Anterior cingulate cortex (tissue), 58 donors: ENCODE data around the gene HIRA.
A peak's percentile ranks its signal among the peaks of the same experiment; 100 is the strongest.

Experiments
- DNase-seq, 58 donors: peaks; one replicate each; lab custom pipeline; 2025; lab: John Stamatoyannopoulos, UW

Gene HIRA

GRCh38 chr22:19431649-19432132 is at the start of gene HIRA:
TSS of gene HIRA (minus strand) at chr22:19431733. CDS start at chr22:19431476, 257 bp downstream.
- DNase-seq, result peak in 57 of 58 donors; percentile 48 to 91 (median 81)

- no peak for DNase-seq
Observed at GRCh38 chr22:19480789-19481188, 49.3 kb upstream of the HIRA start.

GRCh38 chr22:19480173-19480568 is 48.6 kb upstream of the HIRA start:
- DNase-seq, result peak in 2 of 58 donors; percentile 41 to 44

- DNase-seq, result peak; percentile 66 to 98 (median 95)
Observed at GRCh38 chr22:19479355-19480172, 48.0 kb upstream of the HIRA start, which contains the start of gene CDC45. TSS of gene CDC45 (plus strand) at chr22:19479920. CDS start at chr22:19479969, 49 bp downstream.

GRCh38 chr22:19478901-19479354 is 47.4 kb upstream of the HIRA start, which contains the start of gene UFD1:
TSS of gene UFD1 (minus strand) at chr22:19479193. CDS start at chr22:19479085, 108 bp downstream.
- peak in 57 of 58 donors; percentile 28 to 91 (median 75) for DNase-seq

- DNase-seq, result no peak
Observed at GRCh38 chr22:19478045-19478900, 46.7 kb upstream of the HIRA start.

GRCh38 chr22:19477321-19478044 is 46.0 kb upstream of the HIRA start:
- DNase-seq, result no peak

GRCh38 chr22:19476023-19476422 is 44.5 kb upstream of the HIRA start:
- no peak for DNase-seq

GRCh38 chr22:19473578-19473977 is 42.0 kb upstream of the HIRA start:
- DNase-seq, result no peak

GRCh38 chr22:19472233-19472632 is 40.7 kb upstream of the HIRA start:
- no peak for DNase-seq

- DNase-seq, result no peak
Observed at GRCh38 chr22:19471572-19471971, 40.0 kb upstream of the HIRA start.

- no peak for DNase-seq
Observed at GRCh38 chr22:19470010-19470409, 38.5 kb upstream of the HIRA start.

- DNase-seq, result no peak
Observed at GRCh38 chr22:19469421-19469820, 37.9 kb upstream of the HIRA start.

GRCh38 chr22:19467912-19468311 is 36.4 kb upstream of the HIRA start:
- DNase-seq, result no peak

- peak in 1 of 58 donors; percentile 16 for DNase-seq
Observed at GRCh38 chr22:19466848-19467752, 35.6 kb upstream of the HIRA start.

GRCh38 chr22:19466126-19466716 is 34.7 kb upstream of the HIRA start:
- DNase-seq, result no peak

GRCh38 chr22:19464975-19465374 is 33.4 kb upstream of the HIRA start:
- DNase-seq, result no peak

- no peak for DNase-seq
Observed at GRCh38 chr22:19464546-19464945, 33.0 kb upstream of the HIRA start.
